ENCODE data around the gene FBXO27.

- no peak for TF ChIP-seq POLR2A (IDR thresholded peaks at IDR 0.05)
- TF ChIP-seq CTCF (IDR thresholded peaks at IDR 0.05 in 8 of 11, conservative IDR thresholded peaks at IDR 0.05 in 3 of 11) = no peak
- no peak for TF ChIP-seq POLR2AphosphoS5 (IDR thresholded peaks at IDR 0.05)
Measured at GRCh38 chr19:38985262-38985661, 47.1 kb downstream of the FBXO27 start.
